Loucy (cell line): Measurements from ENCODE around the gene ZIC3.

Experiments used
- H2AFZ ChIP-seq: fragments of 200-600 bp; sonication (generic); 2 replicates; pipeline ENCODE4 v1.6.0; 2016; ENCODE audit warnings: antibody characterized with exemption, mild to moderate bottlenecking, low read length, moderate library complexity
- H3F3A ChIP-seq: fragments of 200-600 bp; 2 replicates; pipeline ENCODE4 v1.6.0; 2016; ENCODE audit warnings: antibody characterized with exemption, low read depth, mild to moderate bottlenecking
- H3K27me3 ChIP-seq: fragments of 200-600 bp; sonication (generic); 2 replicates; pipeline ENCODE4 v1.6.1; 2014; ENCODE audit warnings: low read length, mild to moderate bottlenecking; ENCODE audit not compliant: insufficient read depth, poor library complexity, severe bottlenecking
- H3K36me3 ChIP-seq: fragments of 200-600 bp; sonication (generic); 2 replicates; pipeline ENCODE4 v1.6.1; 2016; ENCODE audit warnings: low read length; ENCODE audit not compliant: insufficient read depth
- H3K4me1 ChIP-seq: fragments of 200-600 bp; sonication (generic); 2 replicates; pipeline ENCODE4 v1.5.1; 2014; ENCODE audit warnings: low read length, mild to moderate bottlenecking; ENCODE audit not compliant: insufficient read depth, poor library complexity, severe bottlenecking
- H3K4me2 ChIP-seq: fragments of 200-600 bp; sonication (generic); 2 replicates; pipeline ENCODE4 v1.6.0; 2014; ENCODE audit warnings: antibody characterized with exemption, low read length, low read depth, mild to moderate bottlenecking; ENCODE audit not compliant: poor library complexity, severe bottlenecking
- H3K4me3 ChIP-seq: fragments of 200-600 bp; sonication (generic); 2 replicates; pipeline ENCODE4 v1.5.1; 2014; ENCODE audit warnings: low read length, mild to moderate bottlenecking, mixed read lengths; ENCODE audit not compliant: poor library complexity, severe bottlenecking
- H3K79me2 ChIP-seq: fragments of 200-600 bp; sonication (generic); 2 replicates; pipeline ENCODE4 v1.6.1; 2014; ENCODE audit warnings: low read length; ENCODE audit not compliant: insufficient read depth
- H3K9ac ChIP-seq: fragments of 200-600 bp; sonication (generic); 2 replicates; pipeline ENCODE4 v1.6.0; 2014; ENCODE audit warnings: mild to moderate bottlenecking, low read depth, low read length, moderate library complexity; ENCODE audit not compliant: poor library complexity, severe bottlenecking
- H3K9me2 ChIP-seq: fragments of 200-600 bp; sonication (generic); replicated peaks from 2 replicates; pipeline ENCODE4 v1.6.1; 2016; ENCODE audit warnings: low read depth, low read length, mixed read lengths
- H3K9me3 ChIP-seq: fragments of 200-600 bp; sonication (generic); 2 replicates; pipeline ENCODE4 v1.6.1; 2014; ENCODE audit warnings: mild to moderate bottlenecking, antibody characterized with exemption, low read length, low read depth; ENCODE audit not compliant: insufficient read depth
- H4K20me1 ChIP-seq: fragments of 200-600 bp; sonication (generic); 2 replicates; pipeline ENCODE4 v1.6.0; 2014; ENCODE audit warnings: antibody characterized with exemption, low read length, mild to moderate bottlenecking; ENCODE audit not compliant: insufficient read depth, poor library complexity, severe bottlenecking
- CTCF ChIP-seq: fragments of 200-600 bp; sonication (generic); conservative IDR thresholded peaks from 2 replicates; pipeline ENCODE4 v1.5.1; 2014; ENCODE audit warnings: mild to moderate bottlenecking, antibody characterized with exemption, low read length
- EZH2phosphoT487 ChIP-seq: fragments of 200-600 bp; IDR thresholded peaks from 2 replicates; pipeline ENCODE4 v1.6.1; 2018; ENCODE audit warnings: antibody characterized with exemption, mild to moderate bottlenecking, moderate library complexity, borderline replicate concordance

The ZIC3 gene

GRCh38 chrX:137573324-137574101 lies 7.6 kb downstream of the ZIC3 start:
- Histone ChIP-seq H3K9ac (no peak overlapping the region), H3K4me2 (no peak overlapping the region), H3F3A (no peaks in the 10 kb centered on the region), H3K9me2 (no peaks in the 10 kb centered on the region), H3K9me3 (no peaks in the 10 kb centered on the region), H3K79me2 (no peaks in the 10 kb centered on the region), H3K27me3 (no peaks in the 10 kb centered on the region), H3K36me3 (no peaks in the 10 kb centered on the region), H2AFZ (no peak overlapping the region), H3K4me3 (no peak overlapping the region), H3K4me1 (no peaks in the 10 kb centered on the region), H4K20me1 (no peaks in the 10 kb centered on the region)
- TF ChIP-seq EZH2phosphoT487 (no peak), CTCF (no peak)

- no peaks in the 10 kb centered on the region for H3F3A ChIP-seq
- no peaks in the 10 kb centered on the region for H3K4me1 ChIP-seq
- no peak overlapping the region for H2AFZ ChIP-seq
- no peaks in the 10 kb centered on the region for H4K20me1 ChIP-seq
- H3K4me3 ChIP-seq = no peak overlapping the region
- no peak overlapping the region for H3K4me2 ChIP-seq
- no peaks in the 10 kb centered on the region for H3K9me3 ChIP-seq
- H3K9me2 ChIP-seq = no peaks in the 10 kb centered on the region
- no peaks in the 10 kb centered on the region for H3K36me3 ChIP-seq
- TF ChIP-seq EZH2phosphoT487 (no peak), CTCF (no peak)
- no peak overlapping the region for H3K9ac ChIP-seq
- no peaks in the 10 kb centered on the region for H3K27me3 ChIP-seq
- H3K79me2 ChIP-seq = no peaks in the 10 kb centered on the region
Observed at GRCh38 chrX:137574102-137574783, 8.3 kb downstream of the ZIC3 start.

GRCh38 chrX:137574784-137575293 lies 8.9 kb downstream of the ZIC3 start:
- H2AFZ ChIP-seq = no peak overlapping the region
- no peaks in the 10 kb centered on the region for H3K9me2 ChIP-seq
- H3K9ac ChIP-seq = no peak overlapping the region
- no peak for TF ChIP-seq EZH2phosphoT487
- no peak for TF ChIP-seq CTCF
- no peak overlapping the region for H3K4me3 ChIP-seq
- no peaks in the 10 kb centered on the region for H3F3A ChIP-seq
- no peak overlapping the region for H3K4me2 ChIP-seq
- no peaks in the 10 kb centered on the region for H4K20me1 ChIP-seq
- no peaks in the 10 kb centered on the region for H3K27me3 ChIP-seq
- no peaks in the 10 kb centered on the region for H3K9me3 ChIP-seq
- H3K79me2 ChIP-seq = no peaks in the 10 kb centered on the region
- no peaks in the 10 kb centered on the region for H3K4me1 ChIP-seq
- H3K36me3 ChIP-seq = no peaks in the 10 kb centered on the region
